ENCODE measurements around the gene ATP2C1.
"Not testable (repeated sequence)": the region's sequence is repeated elsewhere in the genome, so short reads cannot be mapped to it uniquely, and the experiment has no call there.

ATP2C1 gene, protein sequence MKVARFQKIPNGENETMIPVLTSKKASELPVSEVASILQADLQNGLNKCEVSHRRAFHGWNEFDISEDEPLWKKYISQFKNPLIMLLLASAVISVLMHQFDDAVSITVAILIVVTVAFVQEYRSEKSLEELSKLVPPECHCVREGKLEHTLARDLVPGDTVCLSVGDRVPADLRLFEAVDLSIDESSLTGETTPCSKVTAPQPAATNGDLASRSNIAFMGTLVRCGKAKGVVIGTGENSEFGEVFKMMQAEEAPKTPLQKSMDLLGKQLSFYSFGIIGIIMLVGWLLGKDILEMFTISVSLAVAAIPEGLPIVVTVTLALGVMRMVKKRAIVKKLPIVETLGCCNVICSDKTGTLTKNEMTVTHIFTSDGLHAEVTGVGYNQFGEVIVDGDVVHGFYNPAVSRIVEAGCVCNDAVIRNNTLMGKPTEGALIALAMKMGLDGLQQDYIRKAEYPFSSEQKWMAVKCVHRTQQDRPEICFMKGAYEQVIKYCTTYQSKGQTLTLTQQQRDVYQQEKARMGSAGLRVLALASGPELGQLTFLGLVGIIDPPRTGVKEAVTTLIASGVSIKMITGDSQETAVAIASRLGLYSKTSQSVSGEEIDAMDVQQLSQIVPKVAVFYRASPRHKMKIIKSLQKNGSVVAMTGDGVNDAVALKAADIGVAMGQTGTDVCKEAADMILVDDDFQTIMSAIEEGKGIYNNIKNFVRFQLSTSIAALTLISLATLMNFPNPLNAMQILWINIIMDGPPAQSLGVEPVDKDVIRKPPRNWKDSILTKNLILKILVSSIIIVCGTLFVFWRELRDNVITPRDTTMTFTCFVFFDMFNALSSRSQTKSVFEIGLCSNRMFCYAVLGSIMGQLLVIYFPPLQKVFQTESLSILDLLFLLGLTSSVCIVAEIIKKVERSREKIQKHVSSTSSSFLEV

DNA sequence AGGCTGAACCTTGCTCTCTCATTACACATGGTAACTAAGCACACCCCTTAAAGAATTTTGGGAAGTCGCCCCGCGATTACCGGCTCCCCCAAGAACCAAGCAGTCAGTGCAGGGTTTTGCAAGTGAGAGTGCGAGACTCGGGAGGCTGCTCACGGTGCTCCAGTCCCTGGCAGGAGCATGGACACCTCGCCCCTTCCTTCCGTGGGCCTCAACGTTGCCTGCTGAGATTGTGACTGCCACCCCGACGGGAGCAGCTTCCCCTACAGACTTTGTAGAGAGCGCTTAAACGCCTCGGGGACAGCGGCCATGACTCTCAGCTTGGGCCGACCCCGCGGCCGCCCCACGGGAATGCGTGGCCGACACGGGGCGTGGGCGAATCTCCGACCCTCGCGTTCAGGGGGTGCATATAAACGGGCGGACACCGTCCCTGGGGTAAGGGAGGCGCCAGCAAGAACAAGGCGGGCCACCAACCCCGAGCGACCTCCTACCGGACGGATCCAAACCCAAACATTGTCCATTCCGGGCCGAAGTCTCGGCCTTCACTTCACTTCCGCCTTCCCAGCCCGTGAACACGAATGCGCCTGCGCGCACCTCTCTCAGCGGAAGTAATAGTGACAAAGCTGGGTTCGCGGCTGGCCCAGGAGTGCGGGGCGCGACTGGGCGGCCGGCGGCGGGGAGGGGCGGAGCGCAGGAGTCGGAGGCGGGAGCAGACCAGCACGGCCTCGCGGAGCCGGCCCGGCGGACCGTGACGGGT is at the start of gene ATP2C1:
ATP2C1 (plus strand) TSS at position 709 of the 754 bp plus-strand sequence. CDS start 686 bp downstream, outside the sequence.
- DNase-seq (ENCODE audit: low read depth in 2 of 2) = peak; percentile 79 to 82

DNA sequence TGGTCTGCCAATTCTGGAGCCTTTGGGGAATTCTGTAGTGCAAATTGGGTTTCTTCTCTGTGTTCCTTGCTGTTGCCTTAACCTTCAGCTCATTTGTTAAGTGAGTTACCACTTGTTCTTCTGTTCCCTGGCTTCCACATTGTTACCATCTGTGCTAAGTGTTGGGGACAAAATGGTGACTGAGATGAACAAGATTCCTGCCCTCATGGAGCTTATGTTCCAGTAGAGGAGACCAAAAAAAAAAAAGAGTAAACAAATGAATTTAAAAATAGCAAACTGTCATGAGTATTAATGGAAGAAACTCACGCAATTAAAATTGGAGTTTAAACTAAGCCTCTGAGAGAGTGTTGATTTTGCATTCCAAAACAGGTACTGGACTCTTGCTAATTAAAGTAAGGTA is 49.4 kb upstream of the ATP2C1 start:
- DNase-seq (ENCODE audit: low read depth in 2 of 2) = no peak

DNA sequence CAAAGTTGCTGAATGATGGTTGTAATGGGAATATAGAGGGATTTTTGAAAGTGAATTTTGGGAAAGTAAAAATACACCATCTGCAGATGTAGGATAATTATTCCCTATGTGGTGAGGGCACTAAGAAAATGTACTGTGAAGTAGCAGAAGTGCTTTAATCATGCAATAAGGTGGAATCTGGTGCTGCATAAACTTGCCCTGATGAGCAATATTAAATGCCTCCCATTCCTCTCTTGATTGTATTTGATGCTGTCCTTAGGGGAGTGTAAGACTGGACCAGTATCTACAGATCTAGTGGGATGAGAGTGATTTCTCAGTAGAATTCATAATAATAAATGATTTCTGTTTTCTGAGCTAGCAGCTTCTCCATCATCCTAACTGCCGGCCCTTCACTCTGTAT is 47.7 kb upstream of the ATP2C1 start:
- DNase-seq (ENCODE audit: low read depth in 2 of 2) = no peak

DNA sequence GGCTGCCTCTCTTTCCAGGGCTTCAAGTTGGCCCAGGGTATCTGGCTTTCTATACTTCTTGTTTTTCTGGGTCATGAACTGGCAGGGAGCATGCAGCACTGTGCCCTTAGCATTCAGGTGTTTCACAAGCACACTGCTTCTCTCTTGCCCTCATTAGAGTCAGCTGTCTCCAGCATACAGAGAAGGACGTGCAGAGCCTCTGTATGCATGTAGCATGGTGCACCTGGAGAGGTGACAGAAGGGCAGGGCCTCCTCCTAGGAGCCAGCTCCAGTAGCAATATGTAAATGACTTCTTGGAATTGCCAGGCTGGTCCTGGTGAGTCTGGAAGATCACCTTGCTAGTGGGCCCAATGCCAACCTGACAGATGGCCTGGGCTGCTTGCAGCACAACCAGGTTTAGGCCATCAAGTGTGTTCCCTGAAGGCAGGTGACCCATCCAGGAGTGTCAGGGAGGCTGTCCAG is 44.8 kb upstream of the ATP2C1 start:
- no peak for DNase-seq (ENCODE audit: low read depth in 2 of 2)

DNA sequence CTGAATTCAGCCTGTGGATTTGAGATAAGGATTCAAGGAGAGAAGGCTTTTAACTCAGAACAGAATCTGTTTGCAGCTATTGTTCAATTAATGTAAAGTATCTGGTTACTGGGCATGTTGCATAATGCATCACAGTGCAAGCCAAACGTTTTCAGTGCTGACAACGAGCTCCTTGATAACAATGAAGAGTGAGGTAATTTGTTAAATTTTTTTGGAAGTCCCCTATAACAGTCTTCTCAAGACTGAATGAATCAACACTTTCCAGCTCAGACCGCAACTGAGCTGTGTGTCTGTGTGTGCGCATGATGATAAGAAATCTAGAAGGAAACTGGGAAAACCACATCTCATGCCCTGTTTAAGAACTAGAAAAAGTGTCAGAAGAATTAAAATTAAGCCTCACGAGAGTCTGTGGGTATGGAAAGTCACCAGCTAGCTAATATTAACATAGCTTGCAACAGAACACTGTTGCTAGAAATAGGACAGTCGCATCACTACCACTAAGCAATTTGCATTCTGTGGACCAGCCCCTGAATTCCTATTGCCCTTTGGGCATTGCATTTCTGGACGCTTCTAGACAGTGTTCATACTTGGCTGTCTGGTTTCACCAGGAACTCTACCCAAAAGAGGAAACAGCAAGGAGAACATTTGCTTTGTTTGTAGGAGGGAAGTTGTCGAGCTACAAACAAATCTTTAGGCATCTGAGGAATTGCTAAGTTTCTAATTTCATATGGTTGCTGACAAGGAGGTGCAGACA is 43.7 kb upstream of the ATP2C1 start:
- DNase-seq (ENCODE audit: low read depth in 2 of 2) = no peak

DNA sequence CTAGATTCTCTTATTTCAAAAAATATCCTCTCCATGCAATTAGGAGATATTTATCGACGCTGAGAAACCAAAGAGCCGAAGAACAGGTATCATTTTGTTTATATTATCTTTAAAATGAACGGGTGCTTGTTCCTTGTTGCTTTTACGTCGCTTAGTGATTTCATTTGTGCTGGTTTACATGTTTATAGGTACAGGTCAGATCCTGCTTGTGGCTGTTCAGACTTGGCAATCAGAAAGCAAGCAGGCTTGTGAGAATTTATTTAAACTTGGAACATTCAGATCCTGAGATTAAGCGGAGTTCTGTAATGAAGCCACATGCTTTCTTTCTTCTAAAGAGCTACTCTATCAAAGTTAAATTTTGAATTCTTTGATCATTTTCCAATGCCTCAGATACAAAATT is 43.0 kb upstream of the ATP2C1 start:
- DNase-seq (ENCODE audit: low read depth in 2 of 2) = no peak

DNA sequence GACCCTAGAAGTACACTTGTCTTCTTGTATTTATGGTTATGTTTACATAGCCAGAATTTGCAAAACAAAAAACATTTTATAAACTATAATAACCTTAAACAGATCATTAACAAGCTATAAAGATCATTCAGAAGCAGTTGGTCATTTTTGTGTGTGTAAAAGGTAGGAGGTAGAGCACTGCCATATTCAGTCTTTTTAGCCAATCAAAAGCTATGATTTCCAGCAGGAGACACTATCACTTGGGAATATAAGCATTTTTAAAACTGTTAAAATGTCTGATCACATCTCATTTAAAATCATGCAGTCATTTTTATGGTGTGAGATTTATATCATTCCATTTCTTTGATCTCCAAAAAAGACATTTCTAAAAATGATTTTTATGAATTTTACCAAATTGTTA is 42.6 kb upstream of the ATP2C1 start:
- DNase-seq (ENCODE audit: low read depth in 2 of 2) = no peak

DNA sequence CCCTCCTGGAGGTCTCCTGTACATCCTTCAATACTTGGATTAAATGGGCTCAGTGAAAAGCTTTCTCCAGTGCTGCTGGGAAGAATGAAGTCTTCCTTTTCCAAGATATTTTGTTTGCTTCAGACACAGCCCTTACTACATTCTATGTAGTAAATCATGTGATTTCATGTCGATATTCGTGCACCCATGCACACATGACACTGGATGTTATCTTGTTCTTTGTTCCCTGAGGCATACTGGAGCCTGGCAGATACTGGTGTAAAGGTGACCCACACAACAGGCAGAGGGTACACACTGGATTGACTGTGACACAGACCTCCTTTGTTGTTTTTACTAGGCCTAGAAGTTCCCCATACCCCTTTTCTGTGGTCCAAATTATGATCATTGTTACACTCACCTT is 40.3 kb upstream of the ATP2C1 start:
- DNase-seq (ENCODE audit: low read depth in 2 of 2) = no peak

DNA sequence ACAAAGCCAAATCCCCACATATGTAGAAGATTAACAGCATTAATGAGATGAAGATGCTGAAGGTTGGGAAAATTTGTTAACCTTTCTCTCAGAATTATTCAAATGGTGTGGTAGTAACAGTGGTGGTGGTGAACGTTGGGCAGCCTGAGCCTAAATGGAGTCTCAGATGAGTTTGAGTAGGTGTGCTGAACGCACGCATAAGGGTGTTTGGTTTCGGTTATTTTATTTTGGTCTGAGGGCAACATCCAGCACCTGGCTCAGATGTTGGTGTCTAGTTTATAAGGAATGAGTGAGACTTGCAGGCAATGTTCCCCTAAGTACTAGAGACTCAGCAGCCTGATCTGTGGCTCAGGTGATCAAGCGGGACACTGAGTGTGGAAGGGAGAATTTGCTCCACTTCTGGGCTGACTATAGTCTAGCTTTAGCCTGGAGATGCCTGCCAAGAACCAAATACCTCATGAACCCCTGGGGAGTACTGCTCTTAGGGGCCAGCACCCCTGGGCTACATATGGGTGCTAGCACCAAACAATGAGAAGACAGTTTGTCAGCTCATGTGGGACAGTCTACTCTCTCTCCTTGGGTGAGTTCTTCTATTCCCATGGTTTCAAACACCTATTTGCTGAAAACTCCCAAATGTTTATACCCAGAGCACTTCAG is 39.5 kb upstream of the ATP2C1 start:
- DNase-seq (ENCODE audit: low read depth in 2 of 2) = no peak

DNA sequence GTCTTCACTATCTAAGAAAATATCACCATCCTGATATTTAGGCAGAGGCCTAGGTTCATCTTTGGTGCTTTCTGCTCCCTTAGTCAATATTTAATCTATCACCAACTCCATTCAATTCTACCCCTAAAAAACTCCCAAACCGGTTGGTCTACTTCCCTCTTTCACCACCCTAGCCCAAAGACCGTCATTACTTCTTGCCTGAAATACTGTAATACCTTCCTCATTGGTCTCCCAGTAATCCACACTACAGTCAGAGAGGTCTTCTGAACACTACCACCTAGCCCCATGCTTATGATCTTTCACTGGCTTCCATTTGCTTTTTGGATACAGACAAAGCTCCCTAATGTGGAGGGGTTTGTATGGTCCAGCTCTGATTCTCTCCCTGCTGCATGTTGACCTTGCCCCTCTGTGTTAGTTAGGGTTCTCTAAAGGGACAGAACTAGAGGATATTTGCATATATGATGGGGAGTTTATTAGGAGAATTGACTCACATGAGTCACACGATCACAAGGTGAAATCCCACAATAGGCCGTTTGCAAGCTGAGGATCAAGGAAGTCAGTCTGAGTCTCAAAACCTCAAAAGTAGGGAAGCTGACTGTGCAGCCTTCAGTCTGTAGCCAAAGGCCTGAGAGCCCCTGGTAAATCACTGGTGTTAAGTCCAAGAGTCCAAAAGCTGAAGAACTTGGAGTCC is 36.4 kb upstream of the ATP2C1 start:
- DNase-seq (ENCODE audit: low read depth in 2 of 2) = no peak

DNA sequence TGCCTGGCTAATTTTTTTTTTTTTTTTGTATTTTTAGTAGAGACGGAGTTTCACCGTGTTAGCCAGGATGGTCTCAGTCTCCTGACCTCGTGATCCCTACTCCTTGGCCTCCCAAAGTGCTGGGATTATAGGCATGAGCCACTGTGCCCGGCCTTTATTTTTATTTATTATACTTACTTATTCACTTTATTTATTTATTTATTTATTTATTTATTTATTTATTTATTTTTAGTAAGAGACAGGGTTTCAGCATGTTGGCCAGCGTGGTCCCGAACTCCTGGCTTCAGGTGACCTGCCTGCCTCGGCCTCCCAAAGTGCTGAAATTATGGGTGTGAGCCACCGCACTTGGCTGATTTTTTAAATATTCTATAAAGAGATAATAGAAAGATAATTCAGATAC is 31.8 kb upstream of the ATP2C1 start:
- DNase-seq (ENCODE audit: low read depth in 2 of 2) = not testable (repeated sequence)

DNA sequence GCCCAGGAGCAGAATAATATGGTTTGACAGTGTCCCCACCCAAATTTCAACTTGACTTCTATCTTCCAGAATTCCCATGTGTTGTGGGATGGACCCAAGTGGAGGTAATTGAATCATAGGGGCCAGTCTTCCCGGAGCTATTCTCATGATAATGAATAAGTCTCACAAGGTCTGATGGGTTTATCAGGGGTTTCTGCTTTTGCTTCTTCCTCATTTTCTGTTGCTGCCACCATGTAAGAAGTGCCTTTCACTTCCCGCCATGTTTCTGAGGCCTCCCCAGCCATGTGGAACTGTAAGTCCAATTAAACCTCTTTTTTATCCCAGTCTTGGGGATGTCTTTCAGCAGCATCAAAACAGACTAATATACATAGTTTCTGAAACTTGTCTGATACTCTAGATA is 28.4 kb upstream of the ATP2C1 start:
- DNase-seq (ENCODE audit: low read depth in 2 of 2) = no peak

DNA sequence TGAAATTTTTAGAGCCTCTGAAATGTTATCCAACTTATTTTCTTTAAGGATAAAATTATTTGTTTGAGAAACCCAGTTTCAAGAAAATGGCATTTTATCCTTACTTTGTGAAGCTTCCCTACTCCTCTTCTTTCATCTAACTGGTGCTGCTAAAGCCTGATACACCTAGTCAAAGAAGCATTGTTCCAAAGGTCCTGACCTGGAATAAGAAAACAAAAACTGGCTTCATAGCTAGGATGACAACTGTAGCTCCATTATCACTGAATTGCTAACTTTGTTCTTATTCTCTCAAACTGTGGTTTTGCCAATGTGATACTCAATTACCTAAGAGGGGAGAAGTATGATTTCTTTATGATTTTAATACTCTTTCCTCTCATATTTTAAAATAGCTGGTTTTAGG is 27.6 kb upstream of the ATP2C1 start:
- DNase-seq (ENCODE audit: low read depth in 2 of 2) = no peak

DNA sequence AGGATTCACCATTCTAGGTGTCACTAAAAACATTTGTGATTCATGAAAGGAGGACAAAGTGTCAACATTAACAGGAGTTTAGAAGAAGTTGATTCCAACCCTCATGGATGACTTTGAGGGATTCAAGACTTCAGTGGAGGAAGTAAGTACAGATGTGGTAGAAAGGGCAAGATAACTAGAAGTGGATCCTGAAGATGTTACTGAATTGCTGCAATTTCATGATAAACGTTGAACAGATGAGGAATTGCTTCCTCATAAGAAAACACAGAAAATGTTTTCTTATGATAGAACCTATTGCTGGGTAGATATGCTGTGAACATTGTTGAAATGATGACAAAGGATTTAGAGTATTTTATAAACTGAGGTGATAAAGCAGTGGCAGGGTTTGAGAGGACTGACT is 23.5 kb upstream of the ATP2C1 start:
- DNase-seq (ENCODE audit: low read depth in 2 of 2) = no peak

DNA sequence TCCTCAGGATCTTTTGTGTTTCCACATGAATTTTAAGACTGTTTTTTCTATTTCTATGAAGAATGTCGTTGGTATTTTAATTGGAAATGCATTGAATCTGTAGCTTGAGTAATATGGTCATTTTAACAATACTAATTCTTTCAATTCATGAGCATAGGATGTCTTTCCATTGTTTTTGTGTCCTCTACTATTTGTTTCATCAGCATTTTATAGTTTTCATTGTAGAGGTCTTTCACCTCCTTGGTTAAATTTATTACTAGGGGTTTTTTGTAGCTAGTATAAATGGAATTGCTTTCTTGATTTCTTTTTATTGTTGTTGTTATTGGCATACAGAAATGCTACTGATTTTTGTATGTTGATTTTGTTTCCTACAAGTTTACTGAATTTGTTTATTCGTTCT is 17.3 kb upstream of the ATP2C1 start:
- no peak for DNase-seq (ENCODE audit: low read depth in 2 of 2)

DNA sequence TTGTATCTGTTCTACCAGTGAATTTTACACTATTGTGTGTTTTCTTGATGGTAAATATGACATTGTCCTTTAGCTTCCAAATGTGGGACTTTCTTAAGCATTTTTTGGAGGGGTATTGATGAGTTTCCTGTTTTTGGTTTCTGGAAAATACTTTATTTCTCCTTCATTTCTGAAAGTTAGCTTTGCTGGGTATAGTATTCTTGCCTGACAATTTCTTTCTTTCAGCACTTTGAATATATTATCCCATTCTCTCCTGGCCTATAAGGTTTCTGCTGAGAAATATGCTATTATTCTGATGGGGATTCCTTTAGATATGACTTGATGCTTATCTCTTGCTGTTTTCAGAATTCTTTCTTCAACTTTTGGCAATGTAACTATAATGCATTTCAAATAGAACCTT is 15.4 kb upstream of the ATP2C1 start:
- DNase-seq (ENCODE audit: low read depth in 2 of 2) = no peak

DNA sequence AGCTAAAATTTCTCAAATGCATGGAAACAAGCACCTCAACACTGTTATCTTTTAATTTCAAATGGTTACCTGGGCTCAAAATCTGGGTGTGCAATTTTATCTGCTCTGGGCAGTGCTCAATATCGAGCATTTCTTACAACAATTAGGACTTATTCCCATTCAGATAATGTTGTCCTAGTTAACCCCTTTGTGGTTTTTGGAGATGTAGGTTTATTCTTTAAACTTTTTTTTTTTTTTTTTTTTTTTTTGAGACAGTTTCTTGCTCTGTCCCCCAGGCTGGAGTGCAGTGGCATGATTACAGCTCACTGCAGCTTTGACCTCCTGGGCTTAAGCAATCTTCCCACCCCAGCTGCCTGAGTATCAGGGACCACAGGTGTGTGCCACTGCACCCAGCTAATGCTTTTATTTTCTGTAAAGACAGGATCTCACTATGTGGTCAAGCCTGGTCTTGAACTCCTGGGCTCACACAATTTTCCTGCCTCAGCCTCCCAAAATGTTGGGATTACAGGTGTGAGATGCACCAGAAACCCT is 4.4 kb upstream of the ATP2C1 start:
- no peak for DNase-seq (ENCODE audit: low read depth in 2 of 2)

DNA sequence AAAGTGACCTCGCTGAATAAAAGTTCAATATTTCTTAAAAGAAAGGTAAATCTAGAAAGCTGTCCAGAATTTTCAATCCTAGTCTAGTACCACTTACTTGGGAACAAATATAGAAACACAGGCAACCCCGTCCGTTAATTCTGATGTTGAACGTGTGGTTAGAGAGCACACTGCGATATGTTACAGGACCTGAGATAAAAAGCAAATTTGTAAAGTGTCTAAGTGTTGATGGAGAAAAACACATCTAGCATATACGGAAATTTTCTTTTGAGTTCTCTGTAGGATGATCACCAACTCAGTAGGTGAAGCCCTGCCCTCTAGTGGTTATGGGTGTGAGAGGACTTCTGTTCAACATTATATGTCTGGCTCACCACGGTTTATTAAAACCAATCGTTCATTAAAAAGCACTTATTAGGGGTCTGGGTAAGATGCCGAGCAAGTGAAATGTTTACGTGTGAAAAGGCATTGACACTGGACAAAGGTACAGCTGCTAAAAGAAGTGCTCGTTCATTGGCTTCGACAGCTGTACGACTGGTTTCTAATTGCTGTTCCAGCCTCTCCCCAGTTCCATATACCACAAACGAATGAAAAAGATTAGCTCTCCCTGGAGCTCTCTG is 1.0 kb upstream of the ATP2C1 start:
- DNase-seq (ENCODE audit: low read depth in 2 of 2) = peak; percentile 2 to 33

Measured in stimulated activated CD8-positive, alpha-beta memory T cell treated with anti-CD3 and anti-CD28 coated beads, Interleukin-2, amount 100 ng/mL, for 1 hour (primary cell).